CD14-positive monocyte (primary cell): ENCODE data around the gene PPP3CA. TPM values are rescaled to one million over a fixed set of nuclear protein-coding genes. Genes with fewer than 3 reads are reported as not detected.

Experiments used
- DNase-seq, 3 donors: peaks; one replicate each; pipeline ENCODE4 v3.0.0-alpha.2; 2011 to 2022
- H2AFZ ChIP-seq: 2 replicates; pipeline ENCODE4 v1.6.0; 2012; ENCODE audit warnings: mild to moderate bottlenecking, low read depth, low read length, inconsistent platforms; ENCODE audit not compliant: insufficient read depth, poor library complexity, severe bottlenecking
- H3K27ac ChIP-seq, 2 donors: 1 replicate in 1 of 2; 2 replicates in 1 of 2; pipeline ENCODE4 v1.5.1; 2012 to 2013; ENCODE audit warnings: low read length in 2 of 2, control low read depth in 1 of 2, inconsistent platforms in 1 of 2, low read depth in 1 of 2, mild to moderate bottlenecking in 1 of 2
- H3K27me3 ChIP-seq, 2 donors: one replicate each; pipeline versions ENCODE4 v1.6.0 to v1.6.1; 2011 to 2013; ENCODE audit warnings: low read length in 2 of 2; ENCODE audit not compliant: control insufficient read depth in 2 of 2, insufficient read depth in 2 of 2
- H3K36me3 ChIP-seq, 2 donors: replicated peaks in 1 of 2; 1 replicate in 1 of 2; 2 replicates in 1 of 2; pipeline versions ENCODE4 v1.5.1 to v1.6.1; 2012 to 2013; ENCODE audit warnings: low read length in 2 of 2, control low read depth in 1 of 2, inconsistent platforms in 1 of 2, mild to moderate bottlenecking in 1 of 2; ENCODE audit not compliant: insufficient read depth in 2 of 2, control insufficient read depth in 1 of 2
- H3K4me1 ChIP-seq, 2 donors: 1 replicate in 1 of 2; 2 replicates in 1 of 2; pipeline versions ENCODE4 v1.5.1 to v1.6.1; 2012 to 2013; ENCODE audit warnings: low read length in 2 of 2, control low read depth in 1 of 2, inconsistent platforms in 1 of 2, mild to moderate bottlenecking in 1 of 2, moderate library complexity in 1 of 2; ENCODE audit not compliant: insufficient read depth in 2 of 2, control insufficient read depth in 1 of 2
- H3K4me2 ChIP-seq: replicated peaks from 2 replicates; pipeline ENCODE3; 2012; ENCODE audit warnings: low read length, moderate library complexity, mild to moderate bottlenecking; ENCODE audit not compliant: poor library complexity, severe bottlenecking; ENCODE audit errors: extremely low read depth
- H3K4me3 ChIP-seq, 3 experiments: fragments of 200-600 bp in 1 of 3; sonication (generic) in 1 of 3; replicated peaks in 1 of 3; 1 replicate in 2 of 3; 2 replicates in 1 of 3; pipeline ENCODE4 v1.5.1; 2011 to 2013; ENCODE audit warnings: low read length in 3 of 3, mild to moderate bottlenecking in 3 of 3, control low read depth in 2 of 3, low read depth in 2 of 3, inconsistent platforms in 1 of 3, moderate library complexity in 1 of 3
- H3K79me2 ChIP-seq: 2 replicates; pipeline ENCODE4 v1.6.0; 2012; ENCODE audit warnings: mild to moderate bottlenecking, control low read depth, inconsistent platforms, low read length, moderate library complexity; ENCODE audit not compliant: insufficient read depth
- H3K9ac ChIP-seq: 2 replicates; pipeline ENCODE4 v1.6.0; 2017; ENCODE audit warnings: low read length, mild to moderate bottlenecking; ENCODE audit not compliant: insufficient read depth, poor library complexity, severe bottlenecking
- H3K9me3 ChIP-seq, 2 donors: replicated peaks in 1 of 2; 1 replicate in 1 of 2; 2 replicates in 1 of 2; pipeline versions ENCODE4 v1.5.1 to v1.6.1; 2012 to 2013; ENCODE audit warnings: low read length in 2 of 2, control low read depth in 1 of 2; ENCODE audit not compliant: control insufficient read depth in 1 of 2, insufficient read depth in 1 of 2
- H4K20me1 ChIP-seq: 2 replicates; pipeline ENCODE4 v1.6.0; 2012; ENCODE audit warnings: mild to moderate bottlenecking, low read length, control low read depth, moderate library complexity; ENCODE audit not compliant: insufficient read depth
- H3K27ac Mint-ChIP-seq, 7 donors: one replicate each; pipeline ENCODE4 v1.8.0; 2020; ENCODE audit warnings: mild to moderate bottlenecking in 7 of 7, mixed read lengths in 7 of 7, moderate library complexity in 6 of 7, inconsistent platforms in 2 of 7
- H3K27me3 Mint-ChIP-seq, 3 donors: one replicate each; pipeline ENCODE4 v1.8.0; 2021 to 2022; ENCODE audit warnings: low read depth in 3 of 3, mild to moderate bottlenecking in 3 of 3, mixed read lengths in 3 of 3, moderate library complexity in 3 of 3, inconsistent platforms in 1 of 3
- H3K36me3 Mint-ChIP-seq, 2 donors: one replicate each; pipeline ENCODE4 v1.8.0; 2020; ENCODE audit warnings: mixed read lengths in 2 of 2, inconsistent platforms in 1 of 2, mild to moderate bottlenecking in 1 of 2
- H3K4me1 Mint-ChIP-seq: one replicate; pipeline ENCODE4 v1.8.0; 2020; ENCODE audit warnings: mild to moderate bottlenecking, mixed read lengths
- H3K4me3 Mint-ChIP-seq, 2 donors: one replicate each; pipeline ENCODE4 v1.8.0; 2020; ENCODE audit warnings: mild to moderate bottlenecking in 2 of 2, mixed read lengths in 2 of 2, moderate library complexity in 1 of 2
- H3K9me3 Mint-ChIP-seq, 7 donors: one replicate each; pipeline ENCODE4 v1.8.0; 2020 to 2022; ENCODE audit warnings: mixed read lengths in 7 of 7, mild to moderate bottlenecking in 6 of 7, moderate library complexity in 6 of 7, inconsistent platforms in 2 of 7
- WGBS: methylation state at CpG from one replicate; pipeline ENCODE4 v1.1.5; 2013; ENCODE audit warnings: missing lambda C conversion rate; ENCODE audit not compliant: insufficient coverage; 5-methylcytosine and 5-hydroxymethylcytosine counted together
- intact Hi-C, 2 donors: fragments of 100-400 bp; cut with micrococcal nuclease; formaldehyde crosslinking; loops; one replicate each; pipeline versions ENCODE4 v1.15.0 to v1.15.1; 2023
- polyA plus RNA-seq, 3 donors: library from polyadenylated mRNA; depleted of rRNA in 1 of 3; unstranded in 2 of 3; stranded (reverse) in 1 of 3; fragments of 300-500 nt in 2 of 3; fragments of >200 nt in 1 of 3; fragmentation: Illumina TruSeq in 2 of 3; gene quantifications; 1 replicate in 2 of 3; 2 replicates in 1 of 3; pipeline ENCODE4 v1.2.3, GENCODE V29; 2012 to 2021
- TF ChIP-seq, protein P1 (sequence below): fragments of 200-600 bp; IDR thresholded peaks from one replicate; pipeline ENCODE4 v1.8.0; 2022; ENCODE audit warnings: antibody characterized with exemption, mild to moderate bottlenecking

PPP3CA gene
- polyA plus RNA-seq, 3 donors, result 5.1 to 9.7 (median 8.9) TPM

- H3K27me3 ChIP-seq, result no peaks in the 10 kb centered on the region
- H3K9me3 Mint-ChIP-seq, result peaks cover 0 to 4% (median 0%) of the 10 kb centered on the region in 7 donors
- H2AFZ ChIP-seq, result no peak overlapping the region
- H4K20me1 ChIP-seq, result peaks cover 13% of the 10 kb centered on the region
- peaks cover 20 to 30% of the 10 kb centered on the region in 2 donors for H3K4me1 ChIP-seq
- WGBS, result no CpG with 5 or more reads among the region's 1 CpG
- H3K4me3 ChIP-seq, result no peak overlapping the region
- peaks cover 26 to 30% of the 10 kb centered on the region in 2 donors for H3K36me3 Mint-ChIP-seq
- no peaks in the 10 kb centered on the region for H3K9me3 ChIP-seq
- intact Hi-C loops, result no loop called here
- no peaks in the 10 kb centered on the region for H3K79me2 ChIP-seq
- peak overlapping the region in 2 of 7 donors; percentile 30 to 39 for H3K27ac Mint-ChIP-seq
- no peak overlapping the region for H3K9ac ChIP-seq
- H3K4me1 Mint-ChIP-seq, result peaks cover 33% of the 10 kb centered on the region
- H3K27ac ChIP-seq, result peak overlapping the region in 1 of 2 donors; percentile 19
- H3K36me3 ChIP-seq, result peaks cover 18 to 24% of the 10 kb centered on the region in 2 donors
- no peak overlapping the region for H3K4me2 ChIP-seq
- no peak for DNase-seq
- no peaks in the 10 kb centered on the region for H3K27me3 Mint-ChIP-seq
- H3K4me3 Mint-ChIP-seq, result no peak overlapping the region
- TF ChIP-seq, protein P1, sequence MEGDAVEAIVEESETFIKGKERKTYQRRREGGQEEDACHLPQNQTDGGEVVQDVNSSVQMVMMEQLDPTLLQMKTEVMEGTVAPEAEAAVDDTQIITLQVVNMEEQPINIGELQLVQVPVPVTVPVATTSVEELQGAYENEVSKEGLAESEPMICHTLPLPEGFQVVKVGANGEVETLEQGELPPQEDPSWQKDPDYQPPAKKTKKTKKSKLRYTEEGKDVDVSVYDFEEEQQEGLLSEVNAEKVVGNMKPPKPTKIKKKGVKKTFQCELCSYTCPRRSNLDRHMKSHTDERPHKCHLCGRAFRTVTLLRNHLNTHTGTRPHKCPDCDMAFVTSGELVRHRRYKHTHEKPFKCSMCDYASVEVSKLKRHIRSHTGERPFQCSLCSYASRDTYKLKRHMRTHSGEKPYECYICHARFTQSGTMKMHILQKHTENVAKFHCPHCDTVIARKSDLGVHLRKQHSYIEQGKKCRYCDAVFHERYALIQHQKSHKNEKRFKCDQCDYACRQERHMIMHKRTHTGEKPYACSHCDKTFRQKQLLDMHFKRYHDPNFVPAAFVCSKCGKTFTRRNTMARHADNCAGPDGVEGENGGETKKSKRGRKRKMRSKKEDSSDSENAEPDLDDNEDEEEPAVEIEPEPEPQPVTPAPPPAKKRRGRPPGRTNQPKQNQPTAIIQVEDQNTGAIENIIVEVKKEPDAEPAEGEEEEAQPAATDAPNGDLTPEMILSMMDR, result no peak
Observed at GRCh38 chr4:101102114-101102742, 245.1 kb downstream of the PPP3CA start.

- no peaks in the 10 kb centered on the region for H3K79me2 ChIP-seq
- no peak overlapping the region for H3K9ac ChIP-seq
- Mint-ChIP-seq H3K9me3 (peaks cover 0 to 4% (median 0%) of the 10 kb centered on the region in 7 donors), H3K27me3 (no peaks in the 10 kb centered on the region), H3K27ac (no peak overlapping the region), H3K4me1 (peaks cover 33% of the 10 kb centered on the region), H3K4me3 (no peak overlapping the region), H3K36me3 (peaks cover 23 to 26% of the 10 kb centered on the region in 2 donors)
- no peak for DNase-seq
- H3K4me2 ChIP-seq, result no peak overlapping the region
- WGBS, result 100% methylated on average over 2 of the region's 4 CpGs
- no peak overlapping the region for H2AFZ ChIP-seq
- no peaks in the 10 kb centered on the region for H3K27me3 ChIP-seq
- no peak overlapping the region for H3K27ac ChIP-seq
- H3K9me3 ChIP-seq, result no peaks in the 10 kb centered on the region
- no peak overlapping the region for H3K4me3 ChIP-seq
- peaks cover 12 to 20% of the 10 kb centered on the region in 2 donors for H3K36me3 ChIP-seq
- peaks cover 13% of the 10 kb centered on the region for H4K20me1 ChIP-seq
- intact Hi-C loops, result no loop called here
- TF ChIP-seq, protein P1, result no peak
- H3K4me1 ChIP-seq, result peaks cover 20 to 30% of the 10 kb centered on the region in 2 donors
Observed at GRCh38 chr4:101101072-101101471, 246.3 kb downstream of the PPP3CA start.
